ENCODE measurements around the gene ZCCHC14.
A peak's percentile ranks its signal among the peaks of the same experiment; 100 is the strongest.
"Not testable (repeated sequence)": the region's sequence is repeated elsewhere in the genome, so short reads cannot be mapped to it uniquely, and the experiment has no call there.

ZCCHC14 gene

GRCh38 chr16:87495578-87496446, 3.0 kb upstream of the ZCCHC14 start:
- DNase-seq = no peak

GRCh38 chr16:87493608-87494280, 920 bp upstream of the ZCCHC14 start:
- no peak for DNase-seq

- DNase-seq = no peak
Measured at GRCh38 chr16:87492291-87492630, 563 bp downstream of the ZCCHC14 start.

DNA sequence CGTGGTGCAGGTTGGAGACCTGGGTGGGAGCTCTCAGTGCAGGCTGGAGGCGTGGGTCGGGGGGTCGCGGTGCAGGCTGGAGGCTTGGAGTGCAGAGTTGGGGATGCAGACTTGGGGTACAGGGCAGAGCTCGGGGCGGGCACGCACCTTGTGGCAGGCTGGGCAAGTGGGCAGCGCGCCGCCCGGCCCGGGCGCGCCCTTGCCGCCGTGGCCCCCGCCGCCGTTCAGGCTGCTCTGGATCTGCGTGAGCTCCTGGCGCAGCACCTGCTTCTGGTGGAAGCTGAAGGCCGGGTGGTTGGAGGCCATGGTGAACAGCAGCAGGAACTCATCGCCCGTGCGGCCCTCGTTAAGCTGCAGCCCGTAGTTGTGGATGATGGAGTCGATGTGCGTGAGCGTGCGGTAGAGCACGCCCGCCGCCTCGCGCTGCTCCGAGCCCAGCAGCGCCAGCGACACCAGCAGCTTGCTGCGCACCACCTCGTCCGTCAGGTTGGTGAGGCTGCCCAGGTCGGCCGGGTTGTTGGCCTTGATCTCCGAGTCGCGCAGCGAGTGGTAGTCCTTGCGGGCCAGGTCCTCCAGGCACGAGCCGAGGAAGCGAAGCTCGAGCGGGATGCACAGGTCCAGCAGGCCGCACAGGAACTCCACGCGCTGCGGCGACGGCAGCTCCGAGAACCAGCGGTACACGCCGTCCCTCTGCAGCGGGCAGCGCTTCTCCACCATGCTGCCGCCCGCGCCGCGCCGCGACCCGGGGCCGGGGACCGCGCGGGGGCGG, 1.1 kb downstream of the ZCCHC14 start:
- DNase-seq = no peak

DNA sequence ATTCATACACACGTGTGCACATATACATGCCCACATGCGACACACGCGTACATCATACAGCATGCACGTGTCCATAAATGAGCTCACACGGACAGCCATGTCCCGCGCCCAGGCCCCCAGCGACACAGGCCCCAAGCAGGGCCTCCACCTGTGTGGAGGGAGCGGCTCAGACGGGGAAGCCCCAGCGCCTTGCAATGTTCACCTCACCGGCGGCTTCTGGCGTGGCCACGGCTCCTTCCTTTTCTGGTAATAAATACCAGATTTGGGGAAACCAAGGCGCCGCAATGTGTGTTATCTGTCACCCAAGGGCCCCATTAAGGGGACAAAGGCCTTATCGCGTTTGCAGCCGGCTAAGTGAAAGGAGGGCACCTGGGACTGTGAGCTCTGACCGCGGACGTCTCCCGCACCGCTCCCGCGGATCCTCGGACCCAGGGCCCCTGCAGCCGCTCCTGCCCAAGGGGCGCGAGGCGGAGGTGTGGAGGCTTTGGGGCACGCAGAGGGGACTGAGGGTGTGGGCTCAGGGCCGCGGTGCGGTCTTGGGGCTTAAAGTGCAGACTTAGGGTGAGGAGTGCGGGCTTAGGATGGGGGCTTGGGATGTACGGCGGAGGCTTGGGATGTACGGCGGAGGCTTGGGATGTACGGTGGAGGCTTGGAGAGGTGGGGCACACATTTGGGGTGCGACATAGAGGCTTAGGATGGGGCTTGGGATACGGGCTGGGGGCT, 1.9 kb downstream of the ZCCHC14 start:
- peak; percentile 34 for DNase-seq

DNA sequence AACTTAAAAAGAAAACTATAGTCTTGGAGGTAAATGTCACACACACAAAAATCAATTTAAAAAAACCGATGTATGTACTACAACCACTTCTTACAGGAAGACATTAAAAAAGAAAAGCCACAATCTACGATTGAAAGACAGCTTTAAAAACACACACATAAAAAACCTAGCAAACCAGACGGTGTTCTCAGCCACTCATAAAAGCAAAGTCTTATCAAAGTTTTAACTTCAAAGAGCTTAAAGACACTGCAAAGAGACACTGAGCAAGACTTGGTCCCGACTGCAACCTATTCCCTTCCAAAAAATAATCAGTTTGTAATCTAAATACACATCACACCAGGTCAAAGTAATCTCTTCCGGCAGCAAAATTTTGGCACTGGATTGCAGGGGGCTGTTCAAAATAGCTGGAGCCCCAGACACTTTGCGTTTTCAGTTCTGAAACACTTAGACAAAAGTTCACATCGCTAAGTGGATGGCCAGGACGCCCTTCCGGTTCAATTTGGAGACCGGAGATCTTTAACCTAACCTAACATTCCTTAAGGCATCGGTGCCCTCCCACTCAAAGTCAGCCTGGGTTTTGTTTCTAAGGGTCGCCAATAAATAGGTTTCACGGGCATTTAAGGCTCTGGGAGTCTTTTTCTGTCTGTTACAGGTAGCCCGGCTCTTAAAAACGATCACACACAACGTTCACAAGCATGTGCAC, 2.6 kb downstream of the ZCCHC14 start:
- no peak for DNase-seq

- DNase-seq = no peak
Measured at GRCh38 chr16:87489434-87490045, 3.3 kb downstream of the ZCCHC14 start.

DNA sequence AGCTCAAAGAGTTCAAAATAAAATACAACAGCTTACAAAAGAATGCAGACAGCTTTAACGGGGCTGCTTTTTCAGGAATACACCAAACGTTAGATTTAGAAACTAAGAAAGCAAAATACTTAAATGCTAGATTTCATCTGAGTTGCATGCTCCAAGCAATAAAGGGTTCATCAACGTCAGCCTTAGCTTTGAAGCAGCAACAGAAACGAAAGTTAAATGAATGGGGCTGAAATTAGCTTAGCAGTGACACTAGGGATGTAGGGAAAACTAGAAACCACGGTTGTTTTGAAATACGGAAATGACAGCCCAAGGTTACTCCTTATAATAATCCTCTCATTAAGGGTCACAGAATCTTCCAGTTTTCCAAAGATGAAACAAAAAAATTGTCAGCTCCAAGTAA, 3.9 kb downstream of the ZCCHC14 start:
- DNase-seq = not testable (repeated sequence)

DNA sequence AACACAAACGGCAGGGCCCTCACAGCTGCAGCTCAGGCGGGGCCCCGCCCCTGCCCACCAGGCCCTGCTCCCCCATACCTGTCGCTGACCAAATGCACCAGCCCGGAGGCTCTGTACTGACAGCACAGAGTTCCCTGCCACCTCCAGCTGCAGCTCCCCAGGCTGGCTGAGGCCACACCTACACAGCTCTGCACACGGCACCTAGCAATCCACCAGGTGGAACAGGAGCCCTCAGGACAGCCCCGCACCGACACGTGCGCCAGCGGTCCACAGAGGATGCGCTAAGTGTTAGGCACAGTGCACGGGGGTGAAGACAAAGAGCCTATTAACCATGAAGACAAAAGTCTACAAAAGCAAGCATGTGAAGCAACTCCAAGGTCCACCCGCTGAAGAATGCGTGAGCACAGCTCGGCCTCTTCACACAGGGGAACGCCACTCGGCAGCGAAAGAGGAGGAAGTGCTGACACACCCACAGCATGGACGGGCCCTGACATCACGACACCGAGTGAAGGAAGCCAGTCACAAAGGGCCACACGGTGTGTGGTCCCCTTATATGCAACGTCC, 5.4 kb downstream of the ZCCHC14 start:
- DNase-seq = no peak

- DNase-seq = no peak
Measured at GRCh38 chr16:87486713-87487247, 6.0 kb downstream of the ZCCHC14 start.

GRCh38 chr16:87486282-87486681, 6.5 kb downstream of the ZCCHC14 start:
- DNase-seq = no peak

GRCh38 chr16:87485792-87486191, 7.0 kb downstream of the ZCCHC14 start:
- not testable (repeated sequence) for DNase-seq

GRCh38 chr16:87484487-87485331, 8.1 kb downstream of the ZCCHC14 start:
- DNase-seq = no peak

DNA sequence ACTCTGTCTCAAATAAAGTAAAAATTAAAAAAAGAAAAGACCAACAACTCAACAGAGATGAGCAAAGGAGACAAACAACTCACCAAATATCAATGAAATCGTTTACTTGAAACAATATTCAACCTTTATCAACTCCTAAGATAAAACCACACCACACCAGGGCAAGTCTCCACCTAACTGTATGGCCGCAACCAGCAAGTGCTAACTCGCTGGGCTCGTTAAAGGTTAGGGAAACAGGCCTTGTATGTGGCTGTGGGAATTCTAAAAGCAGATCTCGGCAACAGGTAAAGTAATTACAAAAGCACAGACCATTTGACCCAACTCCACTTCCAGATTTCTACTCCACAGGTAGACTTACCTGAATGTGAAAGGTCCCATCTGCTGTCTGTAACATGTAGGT, 9.3 kb downstream of the ZCCHC14 start:
- DNase-seq = no peak

DNA sequence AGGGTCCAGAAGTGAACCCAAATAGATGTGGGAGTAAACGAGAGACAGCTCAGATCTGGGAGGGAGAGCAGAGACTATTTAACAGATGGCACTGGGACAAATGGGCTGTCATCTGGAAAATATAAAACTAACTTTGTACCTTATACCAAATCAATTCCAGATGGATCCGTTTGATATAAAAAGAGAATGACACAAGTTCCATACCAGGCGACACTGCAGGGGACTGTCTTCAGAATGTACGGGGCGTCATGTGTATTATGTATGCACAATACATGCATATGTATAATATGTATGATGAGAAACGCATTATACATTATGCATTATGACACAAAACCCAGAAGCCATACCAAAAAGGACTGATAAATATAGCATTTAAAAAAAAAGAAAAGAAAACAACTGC, 10.2 kb downstream of the ZCCHC14 start:
- not testable (repeated sequence) for DNase-seq

DNA sequence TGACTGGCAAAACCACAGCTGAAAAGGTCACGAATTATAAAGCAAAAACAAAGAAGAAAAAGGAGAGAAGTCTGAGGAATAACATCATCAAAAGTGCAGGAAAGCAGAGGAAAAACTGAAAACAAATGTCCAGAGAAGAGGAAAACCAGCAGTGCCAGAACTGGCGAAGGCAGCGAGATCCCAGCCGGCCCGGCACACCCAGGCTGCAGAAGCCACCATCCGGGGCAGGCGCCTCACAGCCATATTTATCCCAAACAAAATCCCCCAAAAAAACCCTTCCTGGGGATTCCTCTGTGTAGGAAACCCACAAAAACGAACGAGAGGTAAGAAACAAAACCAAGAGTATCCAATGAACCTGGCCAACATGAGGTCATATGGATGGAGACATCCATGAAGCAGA, 10.6 kb downstream of the ZCCHC14 start:
- no peak for DNase-seq

GRCh38 chr16:87481711-87482110, 11.1 kb downstream of the ZCCHC14 start:
- DNase-seq = not testable (repeated sequence)

DNA sequence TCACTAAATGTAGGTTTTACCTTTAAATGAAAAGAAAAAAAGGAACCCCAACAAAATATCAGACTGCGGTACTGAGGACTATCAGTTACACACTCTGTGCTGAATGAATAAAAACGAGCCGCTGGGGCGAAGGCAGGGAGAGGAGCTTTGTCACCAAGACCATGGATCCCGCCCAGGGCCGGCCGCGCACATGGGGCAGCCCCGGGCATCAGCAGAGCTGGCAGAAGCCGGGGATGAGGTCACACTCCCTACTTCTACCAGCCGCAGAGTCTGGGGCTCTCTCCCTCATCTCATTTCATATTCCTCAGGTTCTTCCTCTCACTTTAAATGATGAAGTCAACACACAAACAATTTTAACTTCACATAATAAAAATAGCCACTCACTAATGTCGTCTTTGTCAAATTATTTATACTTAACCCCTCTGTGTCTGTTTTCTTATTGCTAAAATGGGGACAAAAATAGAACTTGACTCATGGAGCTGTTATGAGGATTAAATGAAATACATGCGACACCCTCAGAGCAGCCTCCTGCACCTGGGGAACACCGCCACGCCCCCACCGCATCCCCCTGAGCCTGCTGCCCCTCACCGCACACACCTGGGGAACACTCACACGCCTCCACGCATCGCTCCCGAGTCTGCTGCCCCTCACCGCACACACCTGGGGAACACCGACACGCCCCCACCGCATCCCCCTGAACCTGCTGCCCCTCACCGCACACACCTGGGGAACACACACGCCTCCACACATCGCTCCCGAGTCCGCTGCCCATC, 15.4 kb downstream of the ZCCHC14 start:
- not testable (repeated sequence) for DNase-seq

- DNase-seq = no peak
Measured at GRCh38 chr16:87474566-87474996, 18.2 kb downstream of the ZCCHC14 start.
